Neural cell (in vitro differentiated cells): ENCODE results near the gene SMC3. TPM values are rescaled to one million over a fixed set of nuclear protein-coding genes. Genes with fewer than 3 reads are reported as not detected.

Experiments
- H2AFZ ChIP-seq: fragments of 200-600, 300-800 bp; sonication (generic), shearing (Covaris generic); 2 replicates; pipeline ENCODE4 v1.6.0; 2014; ENCODE audit warnings: low read depth, mild to moderate bottlenecking, antibody characterized with exemption, low read length, moderate library complexity
- H3F3A ChIP-seq: fragments of 200-600 bp; shearing (Covaris generic); 2 replicates; pipeline ENCODE4 v1.6.1; 2016; ENCODE audit warnings: mild to moderate bottlenecking, moderate library complexity, mixed read lengths, antibody characterized with exemption, low read length; ENCODE audit not compliant: insufficient read depth, poor library complexity, severe bottlenecking
- H3K27ac ChIP-seq: fragments of 200-600, 300-800 bp; sonication (generic), shearing (Covaris generic); 2 replicates; pipeline ENCODE4 v1.5.1; 2014; ENCODE audit warnings: mild to moderate bottlenecking, low read length, moderate library complexity
- H3K27me3 ChIP-seq: fragments of 300-800, 200-600 bp; sonication (generic), shearing (Covaris generic); 2 replicates; pipeline ENCODE4 v1.6.0; 2014; ENCODE audit warnings: mild to moderate bottlenecking, low read depth, low read length, moderate library complexity; ENCODE audit not compliant: insufficient read depth
- H3K36me3 ChIP-seq: fragments of 300-800, 200-600 bp; sonication (generic), shearing (Covaris generic); 2 replicates; pipeline ENCODE4 v1.5.1; 2014; ENCODE audit warnings: mild to moderate bottlenecking, antibody characterized with exemption, low read length, moderate library complexity; ENCODE audit not compliant: insufficient read depth
- H3K4me2 ChIP-seq: fragments of 300-800, 200-600 bp; sonication (generic), shearing (Covaris generic); 2 replicates; pipeline ENCODE4 v1.6.0; 2014; ENCODE audit warnings: mild to moderate bottlenecking, low read length
- H3K4me3 ChIP-seq: fragments of 300-800, 200-600 bp; sonication (generic), shearing (Covaris generic); 2 replicates; pipeline ENCODE4 v1.5.1; 2014; ENCODE audit warnings: mild to moderate bottlenecking, low read length, moderate library complexity
- H3K79me2 ChIP-seq: fragments of 200-600 bp; shearing (Covaris generic); replicated peaks from 2 replicates; pipeline ENCODE4 v1.6.0; 2014; ENCODE audit warnings: mild to moderate bottlenecking, low read length, moderate library complexity; ENCODE audit not compliant: insufficient read depth
- H3K9ac ChIP-seq: fragments of 300-800, 200-600 bp; sonication (generic), shearing (Covaris generic); 2 replicates; pipeline ENCODE4 v1.6.1; 2016; ENCODE audit warnings: mild to moderate bottlenecking, low read length, mixed read lengths
- H3K9me2 ChIP-seq: fragments of 200-600 bp; shearing (Covaris generic); 2 replicates; pipeline ENCODE4 v1.6.1; 2016; ENCODE audit warnings: mild to moderate bottlenecking, low read length, mixed read lengths; ENCODE audit not compliant: insufficient read depth
- H3K9me3 ChIP-seq: fragments of 200-600, 300-800 bp; sonication (generic), shearing (Covaris generic); 2 replicates; pipeline ENCODE4 v1.6.1; 2016; ENCODE audit warnings: mild to moderate bottlenecking, mixed run types, low read length, moderate library complexity, mixed read lengths
- H4K20me1 ChIP-seq: fragments of 200-600 bp; shearing (Covaris generic); 2 replicates; pipeline ENCODE4 v1.6.1; 2016; ENCODE audit warnings: mild to moderate bottlenecking, mixed run types; ENCODE audit not compliant: insufficient read depth
- CTCF ChIP-seq: fragments of 450-650 bp; IDR thresholded peaks from 2 replicates; pipeline ENCODE4 v1.5.1; 2014; ENCODE audit warnings: antibody characterized with exemption, mild to moderate bottlenecking, moderate library complexity; ENCODE audit not compliant: poor library complexity, severe bottlenecking
- EP300 ChIP-seq: fragments of 450-650 bp; conservative IDR thresholded peaks from 2 replicates; pipeline ENCODE4 v1.6.1; 2014; ENCODE audit warnings: antibody characterized with exemption, mild to moderate bottlenecking, moderate library complexity; ENCODE audit not compliant: poor library complexity, severe bottlenecking
- EZH2 ChIP-seq: fragments of 200-600, 300-800 bp; shearing (Covaris generic), sonication (generic); IDR thresholded peaks from 2 replicates; pipeline ENCODE4 v1.6.1; 2014; ENCODE audit warnings: antibody characterized with exemption, low read length, borderline replicate concordance, mild to moderate bottlenecking; ENCODE audit not compliant: insufficient read depth, poor library complexity, severe bottlenecking
- MXI1 ChIP-seq: fragments of 450-650 bp; conservative IDR thresholded peaks from 2 replicates; pipeline ENCODE4 v1.6.1; 2014; ENCODE audit warnings: antibody characterized with exemption, mild to moderate bottlenecking; ENCODE audit not compliant: poor library complexity, severe bottlenecking
- POLR2AphosphoS5 ChIP-seq: IDR thresholded peaks from 2 replicates; pipeline ENCODE4 v1.6.1; 2012
- RAD21 ChIP-seq: fragments of 450-650 bp; conservative IDR thresholded peaks from 2 replicates; pipeline ENCODE4 v1.6.1; 2014; ENCODE audit warnings: antibody characterized with exemption, mild to moderate bottlenecking, moderate library complexity
- REST ChIP-seq: IDR thresholded peaks from 2 replicates; pipeline ENCODE4 v1.6.1; 2012; ENCODE audit warnings: borderline replicate concordance
- SMC3 ChIP-seq: fragments of 450-650 bp; conservative IDR thresholded peaks from 2 replicates; pipeline ENCODE4 v1.6.1; 2014; ENCODE audit warnings: antibody characterized with exemption, mild to moderate bottlenecking, moderate library complexity; ENCODE audit not compliant: poor library complexity
- TAF1 ChIP-seq: IDR thresholded peaks from 2 replicates; pipeline ENCODE4 v1.6.1; 2012; ENCODE audit warnings: low read depth
- polyA plus RNA-seq: library from polyadenylated mRNA; depleted of rRNA; stranded (reverse); fragments of >200 nt; gene quantifications from 2 replicates; pipeline ENCODE4 v1.2.3, GENCODE V29; 2014

Gene SMC3
- polyA plus RNA-seq, 1 donor from 2014 or later = 67.7 TPM

- Histone ChIP-seq H3K27me3 (peaks cover 2% of the 10 kb centered on the region), H3F3A (no peaks in the 10 kb centered on the region), H3K79me2 (no peaks in the 10 kb centered on the region), H3K9ac (no peak overlapping the region), H2AFZ (no peak overlapping the region), H3K27ac (no peak overlapping the region), H3K4me2 (no peak overlapping the region), H3K9me3 (no peaks in the 10 kb centered on the region), H3K9me2 (no peaks in the 10 kb centered on the region), H3K4me3 (no peak overlapping the region), H3K36me3 (no peaks in the 10 kb centered on the region), H4K20me1 (no peaks in the 10 kb centered on the region)
- TF ChIP-seq REST (no peak), POLR2AphosphoS5 (no peak), EP300 (no peak), EZH2 (no peak), SMC3 (no peak), RAD21 (no peak), CTCF (no peak), TAF1 (no peak), MXI1 (no peak)
Measured at GRCh38 chr10:110525349-110526260, 41.9 kb upstream of the SMC3 start.

GRCh38 chr10:110527731-110528171 lies 39.7 kb upstream of the SMC3 start:
- no peaks in the 10 kb centered on the region for H3K9me2 ChIP-seq
- H3K4me3 ChIP-seq = no peak overlapping the region
- H3K9me3 ChIP-seq = no peaks in the 10 kb centered on the region
- no peak overlapping the region for H3K4me2 ChIP-seq
- H4K20me1 ChIP-seq = no peaks in the 10 kb centered on the region
- no peaks in the 10 kb centered on the region for H3F3A ChIP-seq
- H2AFZ ChIP-seq = no peak overlapping the region
- H3K27ac ChIP-seq = no peak overlapping the region
- no peaks in the 10 kb centered on the region for H3K36me3 ChIP-seq
- H3K27me3 ChIP-seq = peaks cover 3% of the 10 kb centered on the region
- no peak for TF ChIP-seq RAD21
- TF ChIP-seq CTCF = no peak
- no peak for TF ChIP-seq POLR2AphosphoS5
- H3K9ac ChIP-seq = no peak overlapping the region
- no peaks in the 10 kb centered on the region for H3K79me2 ChIP-seq
